ENCODE data around the gene CIAPIN1. TPM values are rescaled to one million over a fixed set of nuclear protein-coding genes. Genes with fewer than 3 reads are reported as not detected.
A peak's percentile ranks its signal among the peaks of the same experiment; 100 is the strongest.

The CIAPIN1 gene
- total and polyA plus RNA-seq, 2 of the 4 experiments (the other 2 are of a cell fraction), result 41.6 to 47.7 TPM

DNA sequence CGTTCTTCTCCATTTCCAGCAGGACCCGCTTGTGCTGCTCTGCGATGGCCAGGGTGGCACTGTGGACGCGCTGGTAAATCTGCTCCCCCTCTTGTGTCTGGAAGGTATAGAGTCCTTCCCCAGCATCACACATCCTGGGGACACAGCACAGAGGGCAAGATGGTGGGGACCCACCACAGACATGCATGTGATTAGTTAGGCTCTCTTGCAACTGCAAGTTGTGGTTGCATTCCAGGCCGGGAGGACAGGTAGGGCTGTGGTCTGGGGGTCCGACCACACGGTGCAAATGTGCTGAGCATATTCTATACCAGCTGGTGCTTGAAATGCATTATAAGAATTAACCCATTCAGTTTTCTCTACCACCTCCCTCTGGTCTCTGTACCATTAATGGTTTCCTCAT, 26.7 kb upstream of the CIAPIN1 start:
- no peak for DNase-seq
- ChIA-PET CTCF (interaction anchor here (1.4 kb wide), 1 partner anchor 11 kb away, joined by 3 read pairs; no protein-coding TSS in a partner anchor), POLR2A (ENCODE audit: unreplicated experiment) (interaction anchor here (0.5 kb wide), 1 partner anchor 1011 kb away, joined by 3 read pairs; no protein-coding TSS in a partner anchor)
- H2BK120ac ChIP-seq (ENCODE audit: low read depth, low read length), result no peak overlapping the region
- H4K5ac ChIP-seq (ENCODE audit: low read depth, low read length), result no peak overlapping the region
- no peak overlapping the region for H2BK15ac ChIP-seq (ENCODE audit: low read depth, low read length)
- no peak overlapping the region for H3K9ac ChIP-seq (ENCODE audit: low read depth, low read length)
- dilution Hi-C loops (cut with HindIII; ENCODE audit: low sequenced_read_pairs, unreplicated experiment), result no loop called here
- no peak overlapping the region for H4K8ac ChIP-seq (ENCODE audit: low read depth in 2 of 2, low read length in 2 of 2)
- H2BK20ac ChIP-seq (ENCODE audit: low read depth, low read length), result no peak overlapping the region
- peak overlapping the region; percentile 15 for H2AFZ ChIP-seq (replicated peaks; ENCODE audit: low read length, poor library complexity)
- H4K20me1 ChIP-seq (ENCODE audit: insufficient read depth, low read length), result 0 out of 2 replicates have a peak, but pooled peaks cover 8% of the 10 kb centered on the region
- H2AK9ac ChIP-seq (replicated peaks; ENCODE audit: low read depth, low read length, poor library complexity), result no peak overlapping the region
- no CpG with 5 or more reads among the region's 8 CpGs for WGBS, 2 experiments (ENCODE audit: extremely low coverage in 2 of 2, insufficient read length in 1 of 2)
- H3K14ac ChIP-seq (replicated peaks; ENCODE audit: low read depth, low read length), result no peak overlapping the region
- intact Hi-C loops (cut with micrococcal nuclease), result no loop called here
- no peak overlapping the region for H3K4me3 ChIP-seq (ENCODE audit: insufficient read depth, low read depth, low read length)
- no TSS peak for BruUV-seq (replicated peaks)
- H3K79me1 ChIP-seq (ENCODE audit: low read depth in 1 of 2, low read length in 2 of 2), result peaks cover 14 to 16% of the 10 kb centered on the region in 2 experiments
- TF ChIP-seq, protein P1, sequence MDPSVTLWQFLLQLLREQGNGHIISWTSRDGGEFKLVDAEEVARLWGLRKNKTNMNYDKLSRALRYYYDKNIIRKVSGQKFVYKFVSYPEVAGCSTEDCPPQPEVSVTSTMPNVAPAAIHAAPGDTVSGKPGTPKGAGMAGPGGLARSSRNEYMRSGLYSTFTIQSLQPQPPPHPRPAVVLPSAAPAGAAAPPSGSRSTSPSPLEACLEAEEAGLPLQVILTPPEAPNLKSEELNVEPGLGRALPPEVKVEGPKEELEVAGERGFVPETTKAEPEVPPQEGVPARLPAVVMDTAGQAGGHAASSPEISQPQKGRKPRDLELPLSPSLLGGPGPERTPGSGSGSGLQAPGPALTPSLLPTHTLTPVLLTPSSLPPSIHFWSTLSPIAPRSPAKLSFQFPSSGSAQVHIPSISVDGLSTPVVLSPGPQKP (IDR thresholded peaks at IDR 0.05; ENCODE audit: borderline replicate concordance, low read depth, low read length), result no peak
- no peak for TF ChIP-seq NFE2L2 (IDR thresholded peaks at IDR 0.05; ENCODE audit: low read depth, low read length)
- no peak for TF ChIP-seq SMC3 (IDR thresholded peaks at IDR 0.05; ENCODE audit: low read depth, low read length)
- no peak for TF ChIP-seq MAFK (IDR thresholded peaks at IDR 0.05; ENCODE audit: low read depth, low read length)
- TF ChIP-seq FOS (IDR thresholded peaks at IDR 0.05; ENCODE audit: low read depth, low read length), result no peak
- TF ChIP-seq RFX5 (IDR thresholded peaks at IDR 0.05; ENCODE audit: low read depth, low read length), result no peak
- TF ChIP-seq CHD1 (IDR thresholded peaks at IDR 0.05; ENCODE audit: low read depth, low read length), result no peak
- TF ChIP-seq RCOR1 (IDR thresholded peaks at IDR 0.05; ENCODE audit: insufficient replicate concordance, low read length), result no peak
- no peak for TF ChIP-seq CEBPB (IDR thresholded peaks at IDR 0.05; ENCODE audit: low read depth, low read length)
- no peak overlapping the region for H3K23ac ChIP-seq (ENCODE audit: low read depth, low read length)
- in situ Hi-C loops (cut with MboI; ENCODE audit: low sequenced_read_pairs), result no loop called here
- no peak overlapping the region for H3K4ac ChIP-seq (ENCODE audit: low read depth, low read length)
- no peak overlapping the region for H4K91ac ChIP-seq (ENCODE audit: insufficient read depth, low read depth, low read length)
- H3K4me1 ChIP-seq (ENCODE audit: control insufficient read depth, insufficient read depth, low read length), result peaks cover 5% of the 10 kb centered on the region
- no peak overlapping the region for H3K56ac ChIP-seq (ENCODE audit: extremely low read depth, insufficient read depth, low read length)
- H3K27ac ChIP-seq (ENCODE audit: insufficient read depth, low read length), result no peak overlapping the region
- no peak for ATAC-seq (ENCODE audit: low read depth)
- H3K36me3 ChIP-seq (ENCODE audit: control insufficient read depth, insufficient read depth, low read length), result peaks cover 44% of the 10 kb centered on the region
- H3K9me3 ChIP-seq (ENCODE audit: control insufficient read depth, insufficient read depth, low read length), result no peaks in the 10 kb centered on the region
- H3K18ac ChIP-seq (ENCODE audit: low read depth, low read length), result no peak overlapping the region
- H3K4me2 ChIP-seq (ENCODE audit: low read depth, low read length), result no peak overlapping the region
- no peak overlapping the region for H2BK5ac ChIP-seq (ENCODE audit: low read depth, low read length, poor library complexity, severe bottlenecking)
- no peaks in the 10 kb centered on the region for H3K27me3 ChIP-seq (ENCODE audit: control insufficient read depth, insufficient read depth, low read length)
- no peak overlapping the region for H2AK5ac ChIP-seq (ENCODE audit: low read depth, low read length)
- H3K9me1 ChIP-seq (ENCODE audit: insufficient read depth, low read length), result no peaks in the 10 kb centered on the region
